GM18507 (cell line): ENCODE results near the gene WDR59.
"Not testable (repeated sequence)": the region's sequence is repeated elsewhere in the genome, so short reads cannot be mapped to it uniquely, and the experiment has no call there.

Source experiments
- DNase-seq: peaks from one replicate; pipeline ENCODE4 v3.0.0; 2011; ENCODE audit warnings: low read depth; ENCODE audit not compliant: insufficient read length; ENCODE audit errors: extremely low spot score
- FAIRE-seq: peaks from 2 replicates; lab custom pipeline; 2011; peaks lifted over from hg19 to GRCh38; lab: Jason Lieb, UNC

WDR59 gene

GRCh38 chr16:75014318-75014717 is 29.4 kb upstream of the WDR59 start:
- FAIRE-seq, result no peak
- DNase-seq, result no peak

- FAIRE-seq, DNase-seq: not testable (repeated sequence)
Measured at GRCh38 chr16:75013123-75013522, 28.2 kb upstream of the WDR59 start.

- DNase-seq, result no peak
- FAIRE-seq, result no peak
Measured at GRCh38 chr16:75012380-75013081, 27.6 kb upstream of the WDR59 start.

- peak; percentile 80 for FAIRE-seq
- DNase-seq, result no peak
Measured at GRCh38 chr16:75011634-75012307, 26.8 kb upstream of the WDR59 start.

- DNase-seq (no peak), FAIRE-seq (no peak)
Measured at GRCh38 chr16:75010427-75010826, 25.5 kb upstream of the WDR59 start.

GRCh38 chr16:75007443-75007842 is 22.5 kb upstream of the WDR59 start:
- FAIRE-seq (peak; percentile 12), DNase-seq (no peak)

GRCh38 chr16:75005697-75006096 is 20.8 kb upstream of the WDR59 start:
- no peak for DNase-seq
- no peak for FAIRE-seq

GRCh38 chr16:75004460-75004859 is 19.5 kb upstream of the WDR59 start:
- FAIRE-seq (no peak), DNase-seq (no peak)

- FAIRE-seq, result no peak
- no peak for DNase-seq
Measured at GRCh38 chr16:75003931-75004330, 19.0 kb upstream of the WDR59 start.

- FAIRE-seq (no peak), DNase-seq (no peak)
Measured at GRCh38 chr16:75002474-75002873, 17.6 kb upstream of the WDR59 start.

- DNase-seq, result no peak
- FAIRE-seq, result no peak
Measured at GRCh38 chr16:75000481-75001081, 15.7 kb upstream of the WDR59 start.

- DNase-seq (no peak), FAIRE-seq (no peak)
Measured at GRCh38 chr16:74999609-75000480, 14.9 kb upstream of the WDR59 start.

GRCh38 chr16:74999219-74999608 is 14.3 kb upstream of the WDR59 start:
- no peak for FAIRE-seq
- no peak for DNase-seq

- DNase-seq (peak; percentile 90), FAIRE-seq (peak; percentile 81)
Measured at GRCh38 chr16:74998481-74999218, 13.7 kb upstream of the WDR59 start, which contains the start of gene ZNRF1. Gene ZNRF1, plus strand, starts transcription at chr16:74999024. Its CDS starts 648 bp downstream, at chr16:74999672.

GRCh38 chr16:74997042-74997491 is 12.1 kb upstream of the WDR59 start:
- FAIRE-seq (no peak), DNase-seq (no peak)

- DNase-seq (no peak), FAIRE-seq (no peak)
Measured at GRCh38 chr16:74995986-74996385, 11.1 kb upstream of the WDR59 start.

- FAIRE-seq (no peak), DNase-seq (no peak)
Measured at GRCh38 chr16:74991593-74992403, 6.9 kb upstream of the WDR59 start.

GRCh38 chr16:74991268-74991592 is 6.3 kb upstream of the WDR59 start:
- DNase-seq, result no peak
- no peak for FAIRE-seq
